VCaP (cell line): Measurements from ENCODE around the gene NR2F1.

Experiments
- H3K27ac ChIP-seq: fragments of 450-650 bp; 2 replicates; pipeline ENCODE4 v1.5.1; 2017
- CTCF ChIP-seq: fragments of 450-650 bp; conservative IDR thresholded peaks from 2 replicates; pipeline ENCODE4 v1.5.1; 2017; ENCODE audit warnings: mild to moderate bottlenecking, moderate library complexity

Gene NR2F1

GRCh38 chr5:93580927-93581445 lies 2.0 kb upstream of the NR2F1 start, which contains the start of gene NR2F1-AS1:
TSS of gene NR2F1-AS1 (minus strand) at chr5:93581219.
- peak within 1 kb of the TSS; percentile 52; the same call in 1 of the 2 replicates for H3K27ac ChIP-seq
- no peak for TF ChIP-seq CTCF

GRCh38 chr5:93582167-93582462 lies 907 bp upstream of the NR2F1 start:
- TF ChIP-seq CTCF, result no peak
- H3K27ac ChIP-seq, result peak overlapping the region; percentile 38; the same call in 1 of the 2 replicates

GRCh38 chr5:93583439-93583767 lies 381 bp downstream of the NR2F1 start:
- peak overlapping the region; percentile 70 for H3K27ac ChIP-seq
- no peak for TF ChIP-seq CTCF

- H3K27ac ChIP-seq, result peak overlapping the region; percentile 70
- no peak for TF ChIP-seq CTCF
These were observed 960 bp downstream of the NR2F1 start for GRCh38 chr5:93583768-93584595.

GRCh38 chr5:93584596-93585040 lies 1.6 kb downstream of the NR2F1 start:
- H3K27ac ChIP-seq, result peak overlapping the region; percentile 70
- no peak for TF ChIP-seq CTCF

- no peak for TF ChIP-seq CTCF
- peak overlapping the region; percentile 70; the same call in 1 of the 2 replicates for H3K27ac ChIP-seq
These were observed 2.2 kb downstream of the NR2F1 start for GRCh38 chr5:93585041-93585766.

- H3K27ac ChIP-seq, result peak overlapping the region; percentile 70; the same call in 1 of the 2 replicates
- no peak for TF ChIP-seq CTCF
These were observed 2.9 kb downstream of the NR2F1 start for GRCh38 chr5:93585767-93586385.
